ENCODE results near the gene ANO10. TPM values are rescaled to one million over a fixed set of nuclear protein-coding genes. Genes with fewer than 3 reads are reported as not detected.

ANO10 gene
- polyA plus RNA-seq, 1 donor from 2014 or later = 11.1 TPM

DNA sequence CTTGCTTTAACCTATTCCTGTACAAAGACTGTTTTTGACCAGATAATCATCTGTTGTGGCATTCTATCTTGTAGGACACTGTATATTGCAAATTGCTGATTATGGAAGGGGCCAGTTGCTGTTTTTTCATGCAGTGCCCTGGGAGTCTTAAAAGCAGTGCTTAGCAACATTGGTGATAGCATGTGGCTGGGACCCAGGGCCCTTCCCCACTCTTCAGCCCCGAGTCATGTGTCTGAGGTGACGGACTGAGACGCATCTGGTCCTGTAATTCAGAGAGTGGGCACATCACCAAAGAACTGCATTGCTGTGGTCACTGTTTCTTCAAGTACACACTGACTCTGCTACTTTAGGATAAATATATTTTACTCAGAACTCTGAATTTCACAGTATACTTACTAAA, 272.1 kb downstream of the ANO10 start:
- Histone ChIP-seq H3K79me2 (replicated peaks; ENCODE audit: insufficient read depth, low read length) (no peaks in the 10 kb centered on the region), H3K9me3 (ENCODE audit: low read length) (peaks cover 3% of the 10 kb centered on the region), H3F3A (ENCODE audit: insufficient read depth, low read length, poor library complexity, severe bottlenecking) (no peaks in the 10 kb centered on the region), H3K4me2 (ENCODE audit: low read length) (no peak overlapping the region), H2AFZ (ENCODE audit: low read depth, low read length) (no peak overlapping the region), H3K36me3 (ENCODE audit: insufficient read depth, low read length) (peaks cover 20% of the 10 kb centered on the region), H3K9ac (ENCODE audit: low read length) (no peak overlapping the region), H3K27me3 (ENCODE audit: insufficient read depth, low read depth, low read length) (no peaks in the 10 kb centered on the region), H3K27ac (ENCODE audit: low read length) (no peak overlapping the region), H3K4me3 (ENCODE audit: low read length) (no peak overlapping the region), H3K9me2 (ENCODE audit: insufficient read depth, low read length) (no peaks in the 10 kb centered on the region), H4K20me1 (ENCODE audit: insufficient read depth) (no peaks in the 10 kb centered on the region)
- TF ChIP-seq, protein P1, sequence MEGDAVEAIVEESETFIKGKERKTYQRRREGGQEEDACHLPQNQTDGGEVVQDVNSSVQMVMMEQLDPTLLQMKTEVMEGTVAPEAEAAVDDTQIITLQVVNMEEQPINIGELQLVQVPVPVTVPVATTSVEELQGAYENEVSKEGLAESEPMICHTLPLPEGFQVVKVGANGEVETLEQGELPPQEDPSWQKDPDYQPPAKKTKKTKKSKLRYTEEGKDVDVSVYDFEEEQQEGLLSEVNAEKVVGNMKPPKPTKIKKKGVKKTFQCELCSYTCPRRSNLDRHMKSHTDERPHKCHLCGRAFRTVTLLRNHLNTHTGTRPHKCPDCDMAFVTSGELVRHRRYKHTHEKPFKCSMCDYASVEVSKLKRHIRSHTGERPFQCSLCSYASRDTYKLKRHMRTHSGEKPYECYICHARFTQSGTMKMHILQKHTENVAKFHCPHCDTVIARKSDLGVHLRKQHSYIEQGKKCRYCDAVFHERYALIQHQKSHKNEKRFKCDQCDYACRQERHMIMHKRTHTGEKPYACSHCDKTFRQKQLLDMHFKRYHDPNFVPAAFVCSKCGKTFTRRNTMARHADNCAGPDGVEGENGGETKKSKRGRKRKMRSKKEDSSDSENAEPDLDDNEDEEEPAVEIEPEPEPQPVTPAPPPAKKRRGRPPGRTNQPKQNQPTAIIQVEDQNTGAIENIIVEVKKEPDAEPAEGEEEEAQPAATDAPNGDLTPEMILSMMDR (IDR thresholded peaks at IDR 0.05; ENCODE audit: poor library complexity, severe bottlenecking) = no peak
- TF ChIP-seq SMC3 (conservative IDR thresholded peaks at IDR 0.05; ENCODE audit: poor library complexity) (no peak), RAD21 (conservative IDR thresholded peaks at IDR 0.05) (no peak), MXI1 (conservative IDR thresholded peaks at IDR 0.05; ENCODE audit: poor library complexity, severe bottlenecking) (no peak), EP300 (conservative IDR thresholded peaks at IDR 0.05; ENCODE audit: poor library complexity, severe bottlenecking) (no peak), EZH2 (IDR thresholded peaks at IDR 0.05; ENCODE audit: borderline replicate concordance, insufficient read depth, low read length, poor library complexity, severe bottlenecking) (no peak), POLR2AphosphoS5 (IDR thresholded peaks at IDR 0.05) (no peak), TAF1 (IDR thresholded peaks at IDR 0.05; ENCODE audit: low read depth) (no peak)
- TF ChIP-seq, protein P2, sequence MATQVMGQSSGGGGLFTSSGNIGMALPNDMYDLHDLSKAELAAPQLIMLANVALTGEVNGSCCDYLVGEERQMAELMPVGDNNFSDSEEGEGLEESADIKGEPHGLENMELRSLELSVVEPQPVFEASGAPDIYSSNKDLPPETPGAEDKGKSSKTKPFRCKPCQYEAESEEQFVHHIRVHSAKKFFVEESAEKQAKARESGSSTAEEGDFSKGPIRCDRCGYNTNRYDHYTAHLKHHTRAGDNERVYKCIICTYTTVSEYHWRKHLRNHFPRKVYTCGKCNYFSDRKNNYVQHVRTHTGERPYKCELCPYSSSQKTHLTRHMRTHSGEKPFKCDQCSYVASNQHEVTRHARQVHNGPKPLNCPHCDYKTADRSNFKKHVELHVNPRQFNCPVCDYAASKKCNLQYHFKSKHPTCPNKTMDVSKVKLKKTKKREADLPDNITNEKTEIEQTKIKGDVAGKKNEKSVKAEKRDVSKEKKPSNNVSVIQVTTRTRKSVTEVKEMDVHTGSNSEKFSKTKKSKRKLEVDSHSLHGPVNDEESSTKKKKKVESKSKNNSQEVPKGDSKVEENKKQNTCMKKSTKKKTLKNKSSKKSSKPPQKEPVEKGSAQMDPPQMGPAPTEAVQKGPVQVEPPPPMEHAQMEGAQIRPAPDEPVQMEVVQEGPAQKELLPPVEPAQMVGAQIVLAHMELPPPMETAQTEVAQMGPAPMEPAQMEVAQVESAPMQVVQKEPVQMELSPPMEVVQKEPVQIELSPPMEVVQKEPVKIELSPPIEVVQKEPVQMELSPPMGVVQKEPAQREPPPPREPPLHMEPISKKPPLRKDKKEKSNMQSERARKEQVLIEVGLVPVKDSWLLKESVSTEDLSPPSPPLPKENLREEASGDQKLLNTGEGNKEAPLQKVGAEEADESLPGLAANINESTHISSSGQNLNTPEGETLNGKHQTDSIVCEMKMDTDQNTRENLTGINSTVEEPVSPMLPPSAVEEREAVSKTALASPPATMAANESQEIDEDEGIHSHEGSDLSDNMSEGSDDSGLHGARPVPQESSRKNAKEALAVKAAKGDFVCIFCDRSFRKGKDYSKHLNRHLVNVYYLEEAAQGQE (IDR thresholded peaks at IDR 0.05; ENCODE audit: borderline replicate concordance) = no peak

DNA sequence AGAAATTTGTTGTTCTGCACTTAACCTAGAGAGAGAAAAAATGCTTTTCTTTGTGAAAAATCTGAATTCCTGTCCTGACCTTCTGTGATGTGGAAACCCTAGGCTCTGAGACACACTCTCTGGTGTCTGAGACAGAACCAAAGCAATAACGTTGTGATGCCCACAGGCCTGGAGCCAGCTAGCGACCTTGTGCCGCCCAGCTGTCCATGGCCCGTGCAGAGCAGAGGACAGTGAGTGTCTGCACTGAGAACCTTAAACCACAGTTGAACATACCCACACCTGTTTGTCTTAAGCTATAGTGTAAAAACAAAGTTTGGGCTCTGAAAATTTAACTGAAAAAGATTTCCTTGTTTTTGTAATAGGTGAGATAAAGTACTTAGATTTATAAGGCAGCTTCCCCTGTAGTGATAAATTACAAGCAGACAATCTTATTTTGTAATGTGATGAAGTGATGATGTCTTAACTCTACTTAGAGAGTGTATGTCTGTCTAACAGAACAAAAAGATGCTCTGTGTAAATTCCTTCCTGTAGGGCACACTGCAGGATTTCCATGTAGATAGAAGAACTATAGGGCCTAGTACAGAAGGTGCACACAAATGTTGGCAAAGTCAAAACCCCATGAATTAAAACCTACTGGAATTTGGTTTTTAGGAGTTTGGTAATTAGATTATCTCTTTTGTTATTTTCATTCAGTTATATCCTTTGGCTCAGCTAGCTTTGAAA, 272.8 kb downstream of the ANO10 start:
- no peaks in the 10 kb centered on the region for H3F3A ChIP-seq (ENCODE audit: insufficient read depth, low read length, poor library complexity, severe bottlenecking)
- H2AFZ ChIP-seq (ENCODE audit: low read depth, low read length) = no peak overlapping the region
- no peaks in the 10 kb centered on the region for H4K20me1 ChIP-seq (ENCODE audit: insufficient read depth)
- H3K9ac ChIP-seq (ENCODE audit: low read length) = no peak overlapping the region
- H3K9me2 ChIP-seq (ENCODE audit: insufficient read depth, low read length) = no peaks in the 10 kb centered on the region
- no peaks in the 10 kb centered on the region for H3K79me2 ChIP-seq (replicated peaks; ENCODE audit: insufficient read depth, low read length)
- H3K9me3 ChIP-seq (ENCODE audit: low read length) = peaks cover 3% of the 10 kb centered on the region
- H3K36me3 ChIP-seq (ENCODE audit: insufficient read depth, low read length) = peaks cover 20% of the 10 kb centered on the region
- no peak overlapping the region for H3K27ac ChIP-seq (ENCODE audit: low read length)
- no peak overlapping the region for H3K4me3 ChIP-seq (ENCODE audit: low read length)
- no peak overlapping the region for H3K4me2 ChIP-seq (ENCODE audit: low read length)
- H3K27me3 ChIP-seq (ENCODE audit: insufficient read depth, low read depth, low read length) = no peaks in the 10 kb centered on the region
- TF ChIP-seq, protein P2 (IDR thresholded peaks at IDR 0.05; ENCODE audit: borderline replicate concordance) = no peak
- TF ChIP-seq RAD21 (conservative IDR thresholded peaks at IDR 0.05) (no peak), TAF1 (IDR thresholded peaks at IDR 0.05; ENCODE audit: low read depth) (no peak)

Data from neural cell (in vitro differentiated cells).